Measurements from ENCODE around the gene HNRNPH2.

The HNRNPH2 gene

DNA sequence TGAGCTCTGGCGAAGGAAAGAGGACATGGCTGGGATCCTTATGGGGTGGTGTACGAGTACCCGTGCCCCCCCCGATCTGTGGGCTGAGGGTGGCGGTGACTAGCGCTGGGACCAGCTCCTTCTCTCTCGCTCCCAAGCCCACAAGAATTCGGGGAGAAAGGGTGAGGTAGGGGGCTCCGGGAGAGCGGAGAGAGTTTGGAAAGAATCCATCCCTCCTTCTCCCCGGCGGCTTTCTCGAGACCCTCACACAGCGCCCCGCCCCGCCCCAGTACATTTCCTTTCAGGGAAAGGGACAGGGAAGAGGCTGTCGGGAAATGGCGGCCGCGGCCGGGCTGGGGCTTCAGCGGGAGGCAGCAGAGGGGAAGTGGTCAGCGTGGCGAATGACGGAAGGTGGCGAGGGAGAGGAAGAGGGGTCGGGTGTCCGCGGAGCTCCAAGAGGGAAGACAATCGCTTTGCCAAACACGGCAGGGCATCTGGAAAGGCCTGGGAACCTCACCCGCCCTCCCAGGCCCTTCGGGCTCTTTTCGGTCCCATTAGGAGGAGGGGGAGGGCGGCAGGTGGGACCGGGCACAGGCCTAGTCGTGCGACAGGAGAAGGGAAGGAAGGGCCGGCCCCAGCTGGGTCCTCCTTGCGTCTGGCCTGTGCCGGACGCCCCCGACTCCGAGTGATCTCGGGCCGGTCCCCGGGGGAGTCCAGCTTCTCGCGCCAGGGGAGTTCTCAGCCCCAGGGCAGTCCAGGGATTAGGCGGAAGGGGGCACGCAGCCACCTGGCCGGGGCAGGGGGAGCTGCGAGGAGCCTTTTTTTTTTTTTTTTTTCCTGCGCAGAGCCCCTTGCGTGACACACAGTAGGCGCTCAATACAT is 10.2 kb downstream of the HNRNPH2 start:
- DNase-seq (ENCODE audit: low spot score), result peak; percentile 33
- in situ Hi-C loops (cut with MboI; ENCODE audit: low pct_unique_long_range_greater_than_20kb, low sequenced_read_pairs, unreplicated experiment), result loop anchor here (10.0 kb wide), 1 partner anchor 387 kb away; no protein-coding TSS in a partner anchor
- TF ChIP-seq, protein P1, sequence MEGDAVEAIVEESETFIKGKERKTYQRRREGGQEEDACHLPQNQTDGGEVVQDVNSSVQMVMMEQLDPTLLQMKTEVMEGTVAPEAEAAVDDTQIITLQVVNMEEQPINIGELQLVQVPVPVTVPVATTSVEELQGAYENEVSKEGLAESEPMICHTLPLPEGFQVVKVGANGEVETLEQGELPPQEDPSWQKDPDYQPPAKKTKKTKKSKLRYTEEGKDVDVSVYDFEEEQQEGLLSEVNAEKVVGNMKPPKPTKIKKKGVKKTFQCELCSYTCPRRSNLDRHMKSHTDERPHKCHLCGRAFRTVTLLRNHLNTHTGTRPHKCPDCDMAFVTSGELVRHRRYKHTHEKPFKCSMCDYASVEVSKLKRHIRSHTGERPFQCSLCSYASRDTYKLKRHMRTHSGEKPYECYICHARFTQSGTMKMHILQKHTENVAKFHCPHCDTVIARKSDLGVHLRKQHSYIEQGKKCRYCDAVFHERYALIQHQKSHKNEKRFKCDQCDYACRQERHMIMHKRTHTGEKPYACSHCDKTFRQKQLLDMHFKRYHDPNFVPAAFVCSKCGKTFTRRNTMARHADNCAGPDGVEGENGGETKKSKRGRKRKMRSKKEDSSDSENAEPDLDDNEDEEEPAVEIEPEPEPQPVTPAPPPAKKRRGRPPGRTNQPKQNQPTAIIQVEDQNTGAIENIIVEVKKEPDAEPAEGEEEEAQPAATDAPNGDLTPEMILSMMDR (IDR thresholded peaks at IDR 0.05; ENCODE audit: extremely low read depth, insufficient read depth, missing control alignments), result no peak

DNA sequence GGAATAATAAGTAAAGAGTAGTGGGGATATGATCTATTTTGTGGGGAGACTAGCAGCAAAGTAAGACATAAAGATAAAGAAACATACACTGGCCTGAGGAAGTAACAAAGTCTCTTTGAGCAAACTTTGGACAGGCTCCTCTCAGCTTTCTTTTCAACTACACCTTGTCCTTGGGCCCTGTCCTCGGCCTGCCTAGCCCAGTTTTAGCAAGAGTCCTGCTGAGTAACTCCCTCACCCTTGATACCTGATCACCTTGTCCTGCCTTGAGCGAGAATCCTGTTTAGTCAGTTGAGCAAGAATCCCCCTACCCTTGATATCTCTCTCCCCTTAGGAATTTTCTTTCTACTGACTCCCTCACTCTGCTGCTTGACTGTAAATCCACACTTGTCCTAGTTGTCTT is 11.5 kb downstream of the HNRNPH2 start:
- DNase-seq (ENCODE audit: low spot score), result no peak
- in situ Hi-C loops (cut with MboI; ENCODE audit: low pct_unique_long_range_greater_than_20kb, low sequenced_read_pairs, unreplicated experiment), result loop anchor here (10.0 kb wide), 1 partner anchor 385 kb away; no protein-coding TSS in a partner anchor

DNA sequence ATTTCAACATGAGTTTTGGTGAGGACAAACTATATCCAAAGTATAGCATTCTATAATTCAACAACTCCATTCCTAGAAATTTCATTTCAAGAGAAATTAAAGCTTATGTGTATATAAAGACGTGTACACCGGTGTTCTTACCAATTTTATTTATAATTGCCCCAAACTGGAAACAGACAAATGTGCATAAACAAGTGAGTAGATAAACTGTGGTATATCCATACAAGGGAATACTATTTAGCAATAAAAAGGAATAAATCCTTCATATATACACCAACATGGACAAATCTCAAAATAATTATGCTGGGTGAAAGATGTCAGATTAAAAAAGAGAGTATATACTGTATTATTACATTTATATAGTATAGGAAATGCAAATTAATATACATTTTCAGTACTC is 19.9 kb downstream of the HNRNPH2 start:
- TF ChIP-seq, protein P1 (IDR thresholded peaks at IDR 0.05; ENCODE audit: extremely low read depth, insufficient read depth, missing control alignments), result no peak
- in situ Hi-C loops (cut with MboI; ENCODE audit: low pct_unique_long_range_greater_than_20kb, low sequenced_read_pairs, unreplicated experiment), result no loop called here
- no peak for DNase-seq (ENCODE audit: low spot score)

More for the DNA sequence above, 11.5 kb downstream of the HNRNPH2 start:
- TF ChIP-seq, protein P1 (IDR thresholded peaks at IDR 0.05; ENCODE audit: extremely low read depth, insufficient read depth, missing control alignments), result no peak

DNA sequence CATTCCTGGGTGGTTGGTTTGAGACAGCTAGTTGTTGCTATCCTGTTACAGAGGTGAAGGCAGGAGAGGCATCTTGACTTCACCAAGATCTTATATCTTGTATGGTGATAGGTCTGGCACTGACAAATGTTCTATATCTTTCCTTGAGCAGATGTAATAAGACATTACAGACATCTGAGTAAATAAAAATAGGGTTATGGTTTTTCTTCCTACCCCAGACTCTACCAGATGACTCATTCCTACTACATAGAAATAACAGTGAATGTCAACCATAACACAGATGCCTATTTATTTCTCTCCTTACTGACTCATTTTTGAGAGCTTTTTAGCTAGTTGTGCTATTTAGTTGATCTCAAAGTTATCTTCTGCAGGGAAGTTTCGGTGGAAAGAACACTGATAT is 21.9 kb downstream of the HNRNPH2 start:
- TF ChIP-seq, protein P1 (IDR thresholded peaks at IDR 0.05; ENCODE audit: extremely low read depth, insufficient read depth, missing control alignments), result no peak
- in situ Hi-C loops (cut with MboI; ENCODE audit: low pct_unique_long_range_greater_than_20kb, low sequenced_read_pairs, unreplicated experiment), result no loop called here
- DNase-seq (ENCODE audit: low spot score), result no peak

DNA sequence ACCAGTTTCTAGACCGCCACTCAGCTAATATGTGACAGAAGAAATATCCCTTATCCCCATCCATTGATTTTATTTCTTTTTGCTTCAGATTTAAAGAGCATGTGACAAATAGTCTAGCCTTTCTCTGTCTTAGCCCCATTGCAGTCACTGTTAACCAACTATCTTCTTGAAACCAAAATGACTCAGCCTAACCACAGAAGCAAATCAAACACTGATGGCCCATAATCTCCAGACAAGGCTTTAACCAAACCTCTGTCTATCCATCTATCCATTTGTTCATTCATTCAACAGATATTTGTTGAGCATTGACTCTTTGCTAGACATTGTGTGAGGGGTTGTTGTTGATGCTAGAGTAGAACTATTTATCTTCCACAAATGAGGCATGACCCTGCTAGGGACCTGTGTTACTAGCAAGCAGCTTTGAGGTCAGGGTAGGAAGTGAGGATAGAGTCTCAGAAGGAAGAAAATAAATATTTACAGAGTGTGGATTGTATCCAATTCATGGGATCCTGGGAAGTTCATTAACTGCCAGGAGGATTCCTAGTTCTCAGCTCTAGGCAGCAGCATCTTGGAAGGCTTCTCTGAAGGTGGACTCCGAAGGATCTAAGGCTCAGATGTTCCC is 22.5 kb downstream of the HNRNPH2 start:
- TF ChIP-seq, protein P1 (IDR thresholded peaks at IDR 0.05; ENCODE audit: extremely low read depth, insufficient read depth, missing control alignments), result no peak
- DNase-seq (ENCODE audit: low spot score), result no peak
- in situ Hi-C loops (cut with MboI; ENCODE audit: low pct_unique_long_range_greater_than_20kb, low sequenced_read_pairs, unreplicated experiment), result no loop called here

DNA sequence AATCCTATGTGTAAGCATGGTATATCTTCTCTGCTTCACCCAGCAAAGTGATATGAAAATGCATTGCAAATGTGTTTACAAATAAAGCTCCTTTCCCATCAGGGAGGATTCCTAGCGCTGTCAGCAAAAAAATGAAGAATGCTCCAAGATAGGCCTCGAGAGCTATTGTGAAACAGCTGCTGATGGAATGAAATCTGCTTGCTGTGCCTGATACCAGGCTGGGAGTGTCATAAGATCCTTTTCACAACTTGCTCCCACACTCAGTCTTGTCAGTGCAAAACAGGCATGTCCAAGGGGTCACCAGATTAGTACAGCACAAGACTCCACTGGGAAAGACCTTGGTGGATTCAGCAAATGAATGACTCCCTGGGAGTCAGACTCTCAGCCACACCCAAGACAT is 34.1 kb downstream of the HNRNPH2 start:
- in situ Hi-C loops (cut with MboI; ENCODE audit: low pct_unique_long_range_greater_than_20kb, low sequenced_read_pairs, unreplicated experiment), result no loop called here
- DNase-seq (ENCODE audit: low spot score), result no peak
- TF ChIP-seq, protein P1 (IDR thresholded peaks at IDR 0.05; ENCODE audit: extremely low read depth, insufficient read depth, missing control alignments), result no peak

Measured in GM13977 (cell line).